Small intestine (tissue), 16 donors: Measurements from ENCODE around the gene SYNCRIP. TPM values are rescaled to one million over a fixed set of nuclear protein-coding genes. Genes with fewer than 3 reads are reported as not detected.
"Not testable (repeated sequence)": the region's sequence is repeated elsewhere in the genome, so short reads cannot be mapped to it uniquely, and the experiment has no call there.

Experiments used
- DNase-seq, 2 donors: peaks; one replicate each; pipeline versions ENCODE4 v3.0.0 to v3.0.0-alpha.2; 2013
- FAIRE-seq: peaks from 2 replicates; lab custom pipeline; 2012; peaks lifted over from hg19 to GRCh38; lab: Jason Lieb, UNC
- H3K27ac ChIP-seq, 3 donors: one replicate each; pipeline ENCODE4 v1.5.1; 2013; ENCODE audit warnings: low read length in 2 of 3, mild to moderate bottlenecking in 2 of 3, control low read depth in 1 of 3, inconsistent platforms in 1 of 3, low read depth in 1 of 3, moderate library complexity in 1 of 3
- H3K27me3 ChIP-seq, 3 donors: one replicate each; pipeline ENCODE4 v1.6.1; 2013; ENCODE audit warnings: low read length in 3 of 3, inconsistent platforms in 1 of 3; ENCODE audit not compliant: control insufficient read depth in 3 of 3, insufficient read depth in 3 of 3
- H3K36me3 ChIP-seq, 3 donors: one replicate each; pipeline ENCODE4 v1.6.1; 2013; ENCODE audit warnings: low read length in 3 of 3, inconsistent platforms in 1 of 3, low read depth in 1 of 3, mild to moderate bottlenecking in 1 of 3, moderate library complexity in 1 of 3; ENCODE audit not compliant: control insufficient read depth in 3 of 3, insufficient read depth in 2 of 3
- H3K4me1 ChIP-seq, 3 donors: one replicate each; pipeline ENCODE4 v1.6.1; 2013; ENCODE audit warnings: low read length in 2 of 3, inconsistent platforms in 1 of 3, low read depth in 1 of 3, mild to moderate bottlenecking in 1 of 3, moderate library complexity in 1 of 3; ENCODE audit not compliant: control insufficient read depth in 3 of 3, insufficient read depth in 2 of 3
- H3K4me3 ChIP-seq, 3 donors: one replicate each; pipeline ENCODE4 v1.5.1; 2013; ENCODE audit warnings: low read length in 3 of 3, control low read depth in 1 of 3, inconsistent platforms in 1 of 3, low read depth in 1 of 3, mild to moderate bottlenecking in 1 of 3, moderate library complexity in 1 of 3
- H3K9me3 ChIP-seq, 2 donors: one replicate each; pipeline ENCODE4 v1.6.1; 2013; ENCODE audit warnings: low read depth in 1 of 2, low read length in 1 of 2; ENCODE audit not compliant: control insufficient read depth in 2 of 2, insufficient read depth in 1 of 2
- WGBS, 3 donors: extraction: QIAGEN DNeasy Blood & Tissue Kit; methylation state at CpG; one replicate each; pipeline ENCODE4 v1.1.7; 2013; 5-methylcytosine and 5-hydroxymethylcytosine counted together
- long read RNA-seq, 10 donors: transcript quantifications; one replicate each; lab custom pipeline, GENCODE V29; 2026
- polyA plus RNA-seq, 4 donors: library from polyadenylated mRNA; stranded (reverse) in 3 of 4; unstranded in 1 of 4; fragments of 200-250 nt in 3 of 4; fragments of 120-200 nt in 1 of 4; gene quantifications; one replicate each; pipeline versions ENCODE4 v1.2.1 to v1.2.3, GENCODE V29; 2013
- donor health status: healthy with polysubstance abuse.
- donor health status: control.
- donor health status: control.
- donor health status: Bipolar disorder and iron deficiency.
- donor health status: healthy.

SYNCRIP gene
- polyA plus RNA-seq: 10 to 100 TPM; 23.0 to 96.6 (median 41.4) TPM
- long read RNA-seq, donor 1, full-length matches to known transcripts: 7 of 103 reads
- long read RNA-seq, donor 1, partial matches to known transcripts: 89 of 103 reads
- long read RNA-seq, donor 1, other reads (novel, unspliced or antisense): 7 of 103 reads
- long read RNA-seq, donor 2, full-length matches to known transcripts: 5 of 11 reads
- long read RNA-seq, donor 2, partial matches to known transcripts: 6 of 11 reads
- long read RNA-seq, donor 2, other reads (novel, unspliced or antisense): 0 of 11 reads
- long read RNA-seq, donor 3, full-length matches to known transcripts: 2 of 22 reads
- long read RNA-seq, donor 3, partial matches to known transcripts: 20 of 22 reads
- long read RNA-seq, donor 3, other reads (novel, unspliced or antisense): 0 of 22 reads
- long read RNA-seq, donor 4: 0 reads
- long read RNA-seq, donor 5, full-length matches to known transcripts: 1 of 1 reads
- long read RNA-seq, donor 5, partial matches to known transcripts: 0 of 1 reads
- long read RNA-seq, donor 5, other reads (novel, unspliced or antisense): 0 of 1 reads
- long read RNA-seq, donor 6, full-length matches to known transcripts: 1 of 15 reads
- long read RNA-seq, donor 6, partial matches to known transcripts: 14 of 15 reads
- long read RNA-seq, donor 6, other reads (novel, unspliced or antisense): 0 of 15 reads
- long read RNA-seq, donor 7, full-length matches to known transcripts: 4 of 27 reads
- long read RNA-seq, donor 7, partial matches to known transcripts: 23 of 27 reads
- long read RNA-seq, donor 7, other reads (novel, unspliced or antisense): 0 of 27 reads
- long read RNA-seq, donor 8: 0 reads
- long read RNA-seq, donor 9, partial matches to known transcripts: 5 of 5 reads
- long read RNA-seq, donor 9, other reads (novel, unspliced or antisense): 0 of 5 reads
- long read RNA-seq, donor 10, full-length matches to known transcripts: 4 of 47 reads
- long read RNA-seq, donor 10, partial matches to known transcripts: 43 of 47 reads
- long read RNA-seq, donor 10, other reads (novel, unspliced or antisense): 0 of 47 reads

DNA sequence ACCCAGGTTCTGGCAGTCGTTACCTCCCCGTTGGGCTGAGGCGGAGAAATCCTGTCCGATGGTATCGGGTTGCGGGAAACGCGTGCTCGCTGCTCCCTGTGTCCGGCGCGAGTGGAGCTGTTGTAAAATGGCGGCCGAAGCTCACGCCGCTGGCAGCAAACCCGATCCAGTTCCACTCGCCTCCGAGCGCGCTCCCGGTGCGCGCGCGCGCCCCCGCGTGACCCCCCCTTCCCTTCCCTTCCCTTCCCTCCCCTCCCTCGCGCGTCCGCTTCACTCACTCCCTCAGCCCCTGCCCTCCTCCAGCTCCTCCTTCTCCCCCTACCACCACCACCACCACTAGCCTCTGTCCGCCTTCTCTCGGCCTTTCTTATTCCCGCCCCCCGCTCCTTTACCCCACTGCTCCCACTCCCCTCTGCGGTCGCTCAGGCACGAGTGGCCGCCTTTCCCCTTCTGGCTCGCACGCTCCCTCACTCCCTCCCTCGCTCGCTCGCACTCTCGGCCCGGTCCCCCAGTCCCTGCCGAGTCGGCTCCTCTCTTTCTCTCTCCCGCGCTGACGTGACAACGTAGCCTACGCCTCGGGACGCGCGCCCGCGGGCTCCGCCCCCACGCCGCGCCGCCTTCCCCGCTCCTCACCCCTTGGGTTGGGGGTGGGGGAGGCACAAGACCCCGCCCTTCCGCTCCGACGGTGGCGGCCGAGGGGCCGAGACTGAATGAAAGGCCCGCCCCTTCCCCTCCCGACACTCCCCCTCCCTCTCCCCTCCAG lies at the start of gene SYNCRIP:
TSS of gene SYNCRIP (minus strand) at position 113 of the 763 bp plus-strand sequence. CDS start 1,447 bp downstream, outside the sequence.
- Histone ChIP-seq H3K27ac (peak within 1 kb of the TSS; percentile 100), H3K9me3 (no peaks in the 10 kb centered on the region), H3K36me3 (peaks cover 0 to 6% (median 4%) of the 10 kb centered on the region in 3 donors), H3K4me3 (peak within 1 kb of the TSS; percentile 90 to 99 (median 99)), H3K27me3 (no peaks in the 10 kb centered on the region), H3K4me1 (peaks cover 0 to 8% (median 3%) of the 10 kb centered on the region in 3 donors)
- DNase-seq (peak; percentile 99), FAIRE-seq (no peak)
- WGBS, 3 donors: 1% methylated on average over 62 to 76 of the region's 76 CpGs

DNA sequence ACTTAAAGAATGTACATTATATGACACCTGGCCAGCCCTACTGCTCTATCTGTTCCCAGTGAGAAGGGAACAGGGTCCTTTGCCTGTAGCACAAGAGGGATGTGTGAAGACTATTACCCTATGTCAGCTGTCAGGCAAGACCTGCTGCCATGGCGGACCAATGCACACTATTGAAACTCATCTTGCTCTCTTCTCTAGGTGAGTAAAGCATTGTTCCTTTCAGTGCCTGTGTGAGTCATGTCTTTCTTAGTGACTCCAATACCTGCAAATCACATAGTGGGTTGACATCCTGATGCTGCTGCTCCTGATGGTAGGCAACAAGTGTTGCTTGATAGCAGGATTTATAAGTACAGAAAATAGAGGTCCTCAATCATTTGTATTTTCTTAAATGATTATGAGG lies 48.8 kb upstream of the SYNCRIP start:
- H3K27ac ChIP-seq: no peak overlapping the region
- no peak overlapping the region for H3K4me3 ChIP-seq
- WGBS, 3 donors: 92 to 100% (median 93%) methylated on average over 1 of the region's 1 CpG
- no peaks in the 10 kb centered on the region for H3K36me3 ChIP-seq
- DNase-seq (no peak), FAIRE-seq (no peak)
- no peaks in the 10 kb centered on the region for H3K4me1 ChIP-seq
- no peaks in the 10 kb centered on the region for H3K9me3 ChIP-seq
- H3K27me3 ChIP-seq: peaks cover 0 to 4% (median 0%) of the 10 kb centered on the region in 3 donors

GRCh38 chr6:85690071-85690470 lies 47.4 kb upstream of the SYNCRIP start:
- H3K4me3 ChIP-seq: no peak overlapping the region
- H3K36me3 ChIP-seq: no peaks in the 10 kb centered on the region
- H3K27ac ChIP-seq: no peak overlapping the region
- no peaks in the 10 kb centered on the region for H3K4me1 ChIP-seq
- peaks cover 0 to 4% (median 0%) of the 10 kb centered on the region in 3 donors for H3K27me3 ChIP-seq
- no peak for DNase-seq
- FAIRE-seq: no peak
- no peaks in the 10 kb centered on the region for H3K9me3 ChIP-seq

GRCh38 chr6:85685713-85686112 lies 43.0 kb upstream of the SYNCRIP start:
- DNase-seq (no peak), FAIRE-seq (no peak)
- peaks cover 0 to 4% (median 0%) of the 10 kb centered on the region in 3 donors for H3K27me3 ChIP-seq
- WGBS, 3 donors: 75 to 88% (median 84%) methylated on average over 4 of the region's 4 CpGs
- H3K9me3 ChIP-seq: no peaks in the 10 kb centered on the region
- no peaks in the 10 kb centered on the region for H3K36me3 ChIP-seq
- H3K27ac ChIP-seq: no peak overlapping the region
- no peak overlapping the region for H3K4me3 ChIP-seq
- no peaks in the 10 kb centered on the region for H3K4me1 ChIP-seq

GRCh38 chr6:85684809-85685171 lies 42.1 kb upstream of the SYNCRIP start:
- Histone ChIP-seq H3K4me3 (no peak overlapping the region), H3K27me3 (peaks cover 0 to under 1% (median 0%) of the 10 kb centered on the region in 3 donors), H3K27ac (no peak overlapping the region), H3K4me1 (no peaks in the 10 kb centered on the region), H3K9me3 (no peaks in the 10 kb centered on the region), H3K36me3 (no peaks in the 10 kb centered on the region)
- DNase-seq: no peak
- WGBS, 3 donors: 81 to 93% (median 83%) methylated on average over 2 of the region's 2 CpGs
- no peak for FAIRE-seq

GRCh38 chr6:85684133-85684808 lies 41.6 kb upstream of the SYNCRIP start:
- no peak overlapping the region for H3K4me3 ChIP-seq
- DNase-seq: no peak
- no peaks in the 10 kb centered on the region for H3K27me3 ChIP-seq
- FAIRE-seq: no peak
- 44 to 69% (median 65%) methylated on average over 2 of the region's 2 CpGs for WGBS, 3 donors
- H3K27ac ChIP-seq: no peak overlapping the region
- H3K9me3 ChIP-seq: no peaks in the 10 kb centered on the region
- no peaks in the 10 kb centered on the region for H3K36me3 ChIP-seq
- peaks cover 0 to 3% (median 0%) of the 10 kb centered on the region in 3 donors for H3K4me1 ChIP-seq

- FAIRE-seq, H3K4me1 ChIP-seq, H3K27me3 ChIP-seq, DNase-seq, H3K9me3 ChIP-seq, H3K27ac ChIP-seq, H3K4me3 ChIP-seq, H3K36me3 ChIP-seq: not testable (repeated sequence)
- WGBS, 3 donors: 97 to 99% (median 97%) methylated on average over 4 of the region's 4 CpGs
These were observed 39.2 kb upstream of the SYNCRIP start for GRCh38 chr6:85681899-85682298.
